Peyer's patch (tissue), 4 donors: ENCODE data around the gene MAST1. TPM values are rescaled to one million over a fixed set of nuclear protein-coding genes. Genes with fewer than 3 reads are reported as not detected.

Experiments used
- DNase-seq, 3 donors: peaks; one replicate each; pipeline ENCODE4 v3.0.0-alpha.2; 2017 to 2019
- H3K27ac ChIP-seq, 4 donors: fragments of 200-600 bp; sonication (generic); one replicate each; pipeline ENCODE4 v1.5.1; 2016 to 2019
- H3K27me3 ChIP-seq, 2 donors: fragments of 200-600 bp; sonication (generic); one replicate each; pipeline ENCODE4 v1.5.1; 2019
- H3K36me3 ChIP-seq, 3 donors: fragments of 200-600 bp; sonication (generic); one replicate each; pipeline ENCODE4 v1.5.1; 2016 to 2019
- H3K4me1 ChIP-seq, 4 donors: fragments of 200-600 bp; sonication (generic); one replicate each; pipeline ENCODE4 v1.5.1; 2016 to 2019
- H3K4me3 ChIP-seq, 4 donors: fragments of 200-600 bp; sonication (generic); 1 replicate in 3 of 4; 2 replicates in 1 of 4; pipeline ENCODE4 v1.5.1; 2016 to 2019; ENCODE audit warnings: mild to moderate bottlenecking in 1 of 4
- H3K9me3 ChIP-seq, 4 donors: fragments of 200-600 bp; sonication (generic); one replicate each; pipeline ENCODE4 v1.5.1; 2016 to 2019; ENCODE audit warnings: mild to moderate bottlenecking in 1 of 4
- POLR2A ChIP-seq, 2 donors: fragments of 450-650 bp; IDR thresholded peaks; one replicate each; pipeline ENCODE4 v1.5.1; 2017; ENCODE audit warnings: antibody characterized with exemption in 2 of 2, mild to moderate bottlenecking in 2 of 2, moderate library complexity in 2 of 2
- total RNA-seq, 4 donors: library from RNA; depleted of rRNA; stranded (reverse); fragments of >200 nt; gene quantifications; one replicate each; pipeline ENCODE4 v1.1.0, GENCODE V29; 2016
- TF ChIP-seq, protein P1 (sequence below), 6 experiments: fragments of 450-650 bp in 4 of 6; fragments of 200-600 bp in 2 of 6; sonication (generic) in 1 of 6; IDR thresholded peaks; one replicate each; pipeline ENCODE4 v1.5.1; 2017 to 2019; ENCODE audit warnings: antibody characterized with exemption in 6 of 6, mild to moderate bottlenecking in 3 of 6, moderate library complexity in 1 of 6

MAST1 gene
- total RNA-seq, 4 donors from 2014 or later = 0.27 TPM; not detected in 3

DNA sequence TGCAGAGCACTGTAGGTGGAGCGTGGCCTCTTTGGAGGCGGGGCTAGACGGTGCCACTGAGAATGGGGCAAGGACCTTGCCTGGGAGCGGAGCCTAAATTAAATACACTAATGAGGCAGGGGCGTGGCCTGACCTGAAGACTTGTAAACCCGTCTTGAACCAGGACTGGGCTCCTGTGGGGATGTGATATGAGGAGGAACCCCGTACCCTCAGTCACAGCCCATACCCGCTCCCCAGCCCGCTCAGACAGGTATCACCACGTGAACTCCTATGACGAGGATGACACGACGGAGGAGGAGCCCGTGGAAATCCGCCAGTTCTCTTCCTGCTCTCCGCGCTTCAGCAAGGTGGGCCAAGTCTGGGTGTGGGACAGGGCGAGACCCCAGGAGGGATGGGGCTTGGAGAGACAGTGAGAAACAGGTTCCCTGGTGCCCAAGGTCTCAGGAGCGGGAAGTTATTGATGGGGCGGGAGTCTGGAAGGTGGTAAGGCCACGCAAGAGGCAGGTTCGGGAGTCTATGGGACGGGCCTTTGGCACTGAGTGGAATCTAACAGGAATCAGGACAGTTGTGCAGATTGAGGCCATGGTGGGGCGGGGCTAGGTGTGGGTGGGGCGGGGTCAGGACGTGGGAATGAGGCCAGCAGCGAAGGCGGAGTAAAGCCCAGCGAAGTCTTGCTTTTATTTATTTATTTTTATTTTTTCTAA is 28.3 kb downstream of the MAST1 start:
- TF ChIP-seq, protein P1, sequence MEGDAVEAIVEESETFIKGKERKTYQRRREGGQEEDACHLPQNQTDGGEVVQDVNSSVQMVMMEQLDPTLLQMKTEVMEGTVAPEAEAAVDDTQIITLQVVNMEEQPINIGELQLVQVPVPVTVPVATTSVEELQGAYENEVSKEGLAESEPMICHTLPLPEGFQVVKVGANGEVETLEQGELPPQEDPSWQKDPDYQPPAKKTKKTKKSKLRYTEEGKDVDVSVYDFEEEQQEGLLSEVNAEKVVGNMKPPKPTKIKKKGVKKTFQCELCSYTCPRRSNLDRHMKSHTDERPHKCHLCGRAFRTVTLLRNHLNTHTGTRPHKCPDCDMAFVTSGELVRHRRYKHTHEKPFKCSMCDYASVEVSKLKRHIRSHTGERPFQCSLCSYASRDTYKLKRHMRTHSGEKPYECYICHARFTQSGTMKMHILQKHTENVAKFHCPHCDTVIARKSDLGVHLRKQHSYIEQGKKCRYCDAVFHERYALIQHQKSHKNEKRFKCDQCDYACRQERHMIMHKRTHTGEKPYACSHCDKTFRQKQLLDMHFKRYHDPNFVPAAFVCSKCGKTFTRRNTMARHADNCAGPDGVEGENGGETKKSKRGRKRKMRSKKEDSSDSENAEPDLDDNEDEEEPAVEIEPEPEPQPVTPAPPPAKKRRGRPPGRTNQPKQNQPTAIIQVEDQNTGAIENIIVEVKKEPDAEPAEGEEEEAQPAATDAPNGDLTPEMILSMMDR (IDR thresholded peaks at IDR 0.05) = no peak
- TF ChIP-seq POLR2A (IDR thresholded peaks at IDR 0.05) = no peak
- Histone ChIP-seq H3K9me3 (no peaks in the 10 kb centered on the region), H3K36me3 (no peaks in the 10 kb centered on the region), H3K4me1 (peaks cover 0 to 14% (median 6%) of the 10 kb centered on the region in 4 donors), H3K4me3 (no peak overlapping the region), H3K27me3 (no peaks in the 10 kb centered on the region), H3K27ac (no peak overlapping the region)
- no peak for DNase-seq

DNA sequence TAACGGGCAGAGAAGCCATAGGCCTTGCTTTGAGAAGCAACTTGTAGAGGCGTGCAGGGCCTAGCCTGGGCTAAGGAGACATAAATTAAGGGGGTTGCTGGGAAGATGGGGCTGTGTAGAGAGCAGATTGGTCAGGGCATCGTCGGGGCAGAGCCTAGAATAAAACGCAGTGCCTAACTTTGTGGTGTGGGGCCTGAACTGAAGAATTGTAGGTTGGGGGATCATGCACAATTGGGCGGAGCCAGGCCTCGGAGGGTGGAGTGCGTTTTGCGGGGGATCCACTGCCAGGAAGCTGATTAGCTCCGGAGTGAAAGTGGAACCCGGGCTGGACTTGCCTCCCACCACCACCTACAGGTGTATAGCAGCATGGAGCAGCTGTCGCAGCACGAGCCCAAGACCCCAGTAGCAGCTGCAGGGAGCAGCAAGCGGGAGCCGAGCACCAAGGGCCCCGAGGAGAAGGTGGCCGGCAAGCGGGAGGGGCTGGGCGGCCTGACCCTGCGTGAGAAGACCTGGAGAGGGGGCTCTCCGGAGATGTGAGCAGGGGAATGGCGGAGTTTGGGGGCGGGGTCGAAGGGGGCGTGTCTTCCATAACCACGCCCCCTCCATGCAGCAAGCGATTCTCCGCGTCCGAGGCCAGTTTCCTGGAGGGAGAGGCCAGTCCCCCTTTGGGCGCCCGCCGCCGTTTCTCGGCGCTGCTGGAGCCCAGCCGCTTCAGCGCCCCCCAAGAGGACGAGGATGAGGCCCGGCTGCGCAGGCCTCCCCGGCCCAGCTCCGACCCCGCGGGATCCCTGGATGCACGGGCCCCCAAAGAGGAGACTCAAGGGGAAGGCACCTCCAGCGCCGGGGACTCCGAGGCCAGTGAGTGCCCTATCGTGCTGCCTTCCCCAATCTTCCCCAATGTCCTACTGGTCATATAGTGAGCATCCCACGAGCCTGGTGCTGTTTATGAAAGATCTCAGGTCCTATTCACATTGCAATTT is 29.1 kb downstream of the MAST1 start:
- Histone ChIP-seq H3K4me3 (peak overlapping the region; percentile 22 to 52 (median 44)), H3K36me3 (no peaks in the 10 kb centered on the region), H3K27ac (peak overlapping the region in 1 of 4 donors; percentile 35), H3K4me1 (peaks cover 0 to 14% (median 6%) of the 10 kb centered on the region in 4 donors), H3K27me3 (no peaks in the 10 kb centered on the region), H3K9me3 (no peaks in the 10 kb centered on the region)
- DNase-seq = peak; percentile 72 to 83 (median 80)
- TF ChIP-seq, protein P1 (IDR thresholded peaks at IDR 0.05) = no peak
- no peak for TF ChIP-seq POLR2A (IDR thresholded peaks at IDR 0.05)

DNA sequence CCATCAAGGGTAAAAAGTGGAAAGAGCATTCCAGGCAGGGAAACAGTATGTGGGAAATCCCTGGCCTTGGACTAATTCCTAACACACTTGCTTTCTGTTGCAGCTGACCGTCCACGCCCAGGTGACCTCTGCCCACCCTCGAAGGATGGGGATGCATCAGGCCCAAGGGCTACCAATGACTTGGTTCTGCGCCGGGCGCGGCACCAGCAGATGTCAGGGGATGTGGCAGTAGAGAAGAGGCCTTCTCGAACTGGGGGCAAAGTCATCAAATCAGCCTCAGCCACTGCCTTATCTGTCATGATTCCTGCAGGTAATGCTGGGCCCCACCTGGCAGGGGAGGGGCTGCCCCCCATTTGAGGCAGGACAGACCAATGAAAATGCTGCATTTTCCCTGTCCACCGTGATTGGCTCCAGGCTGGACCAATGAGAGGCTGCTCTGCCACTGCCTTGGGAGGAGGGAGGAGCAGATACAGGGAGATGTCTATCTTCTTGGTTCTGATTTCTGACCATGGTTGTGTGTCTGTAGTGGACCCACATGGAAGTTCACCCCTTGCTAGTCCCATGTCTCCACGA is 30.3 kb downstream of the MAST1 start:
- no peaks in the 10 kb centered on the region for H3K36me3 ChIP-seq
- H3K4me1 ChIP-seq = peaks cover 0 to 14% (median 6%) of the 10 kb centered on the region in 4 donors
- H3K27me3 ChIP-seq = no peaks in the 10 kb centered on the region
- H3K27ac ChIP-seq = no peak overlapping the region
- H3K9me3 ChIP-seq = no peaks in the 10 kb centered on the region
- no peak overlapping the region for H3K4me3 ChIP-seq
- TF ChIP-seq POLR2A (IDR thresholded peaks at IDR 0.05) = no peak
- TF ChIP-seq, protein P1 (IDR thresholded peaks at IDR 0.05) = no peak
- no peak for DNase-seq

DNA sequence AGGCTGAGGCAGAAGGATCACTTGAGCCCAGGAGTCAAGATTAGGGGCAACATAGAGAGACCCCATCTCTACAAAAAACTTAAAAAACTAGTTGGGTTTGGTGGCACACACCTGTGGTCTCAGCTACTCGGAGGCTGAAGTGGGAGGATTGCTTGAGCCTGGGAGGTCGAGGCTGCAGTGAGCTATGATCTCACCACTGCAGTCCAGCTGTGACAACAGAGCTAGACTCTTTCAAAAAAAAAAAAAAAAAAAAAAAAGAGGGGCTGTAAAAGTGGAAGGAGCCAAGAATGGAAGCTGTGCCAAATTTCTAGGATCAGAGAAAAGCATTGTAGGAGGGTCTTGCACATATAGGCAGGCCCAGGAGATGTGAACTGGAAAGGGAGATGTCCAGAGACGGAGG is 33.4 kb downstream of the MAST1 start:
- DNase-seq = no peak
- Histone ChIP-seq H3K27me3 (no peaks in the 10 kb centered on the region), H3K4me3 (no peak overlapping the region), H3K9me3 (no peaks in the 10 kb centered on the region), H3K36me3 (peaks cover 0 to 15% (median 0%) of the 10 kb centered on the region in 3 donors), H3K4me1 (peaks cover 0 to 14% (median 6%) of the 10 kb centered on the region in 4 donors), H3K27ac (no peak overlapping the region)
- no peak for TF ChIP-seq POLR2A (IDR thresholded peaks at IDR 0.05)
- TF ChIP-seq, protein P1 (IDR thresholded peaks at IDR 0.05) = no peak

DNA sequence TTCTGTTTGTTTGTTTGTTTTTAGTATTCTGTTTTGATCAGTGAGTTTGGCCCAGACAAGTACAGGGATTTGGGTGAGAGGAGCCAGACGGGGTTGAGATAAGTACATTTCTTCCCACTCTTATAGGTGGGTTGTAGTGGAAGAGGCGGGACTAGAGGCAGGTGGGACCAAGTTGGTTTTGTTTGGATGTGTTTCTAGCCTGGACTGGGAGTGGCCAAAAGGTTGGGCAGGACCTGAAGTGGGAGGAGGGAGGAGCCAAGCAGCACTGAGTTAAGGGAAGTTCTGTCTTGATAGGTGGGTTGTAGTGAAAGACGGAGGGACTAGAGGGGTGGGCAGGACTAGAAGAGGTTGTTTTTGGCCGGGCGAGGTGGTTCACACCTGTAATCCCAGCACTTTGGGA is 33.9 kb downstream of the MAST1 start:
- Histone ChIP-seq H3K27me3 (no peaks in the 10 kb centered on the region), H3K4me3 (no peak overlapping the region), H3K27ac (no peak overlapping the region), H3K36me3 (peaks cover 0 to 17% (median 0%) of the 10 kb centered on the region in 3 donors), H3K4me1 (peaks cover 0 to 10% (median 6%) of the 10 kb centered on the region in 4 donors), H3K9me3 (no peaks in the 10 kb centered on the region)
- no peak for TF ChIP-seq POLR2A (IDR thresholded peaks at IDR 0.05)
- TF ChIP-seq, protein P1 (IDR thresholded peaks at IDR 0.05) = no peak
- DNase-seq = no peak
